ENCODE measurements around the gene TAAR8.
"Not testable (repeated sequence)": the region's sequence is repeated elsewhere in the genome, so short reads cannot be mapped to it uniquely, and the experiment has no call there.

TAAR8 gene

DNA sequence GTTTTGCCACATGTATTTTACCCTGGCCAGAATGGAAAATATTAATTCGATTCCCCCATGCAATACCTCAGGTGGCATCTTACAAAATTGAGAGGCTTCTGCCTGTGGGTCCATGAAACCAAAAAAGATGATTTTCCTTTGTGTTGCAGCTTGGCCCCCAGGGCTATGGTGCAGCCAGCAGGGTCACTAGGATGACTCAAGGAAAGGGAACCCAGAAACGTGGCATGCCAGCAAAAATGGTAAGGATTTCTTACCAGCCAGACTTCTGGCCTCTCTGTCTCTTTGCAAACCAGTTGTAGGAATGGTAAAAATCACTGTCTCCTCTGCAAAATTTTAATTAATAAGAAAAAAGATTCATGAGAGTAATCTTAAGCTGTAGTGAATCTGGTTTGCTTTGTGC lies 26.0 kb upstream of the TAAR8 start:
- DNase-seq: no peak
- H3K27ac Mint-ChIP-seq: no peak overlapping the region
- peaks cover 37% of the 10 kb centered on the region for H3K27me3 Mint-ChIP-seq
- H3K36me3 Mint-ChIP-seq (ENCODE audit: low read depth): no peaks in the 10 kb centered on the region
- no peak overlapping the region for H3K4me3 Mint-ChIP-seq
- H3K4me1 Mint-ChIP-seq (ENCODE audit: low read depth): peaks cover 3% of the 10 kb centered on the region
- no peaks in the 10 kb centered on the region for H3K9me3 Mint-ChIP-seq

DNA sequence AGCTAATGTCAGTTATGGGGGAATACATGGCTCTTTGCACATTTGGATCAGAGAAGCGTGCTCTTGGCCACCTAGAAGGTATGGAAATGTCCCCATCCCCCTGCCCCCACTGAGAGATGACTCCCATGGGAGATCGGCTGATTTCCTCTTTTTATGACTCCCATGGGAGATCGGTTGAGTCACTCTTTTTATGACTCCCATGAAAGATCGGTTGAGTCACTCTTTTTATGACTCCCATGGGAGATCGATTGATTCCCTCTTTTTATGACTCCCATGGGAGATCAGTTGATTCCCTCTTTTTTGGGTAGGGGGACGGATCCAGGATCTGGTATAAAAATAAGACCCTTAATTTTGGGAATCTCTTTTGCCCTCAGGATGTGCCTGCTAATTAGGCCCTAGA lies 24.7 kb upstream of the TAAR8 start:
- no peak overlapping the region for H3K27ac Mint-ChIP-seq
- DNase-seq: no peak
- H3K36me3 Mint-ChIP-seq (ENCODE audit: low read depth): no peaks in the 10 kb centered on the region

DNA sequence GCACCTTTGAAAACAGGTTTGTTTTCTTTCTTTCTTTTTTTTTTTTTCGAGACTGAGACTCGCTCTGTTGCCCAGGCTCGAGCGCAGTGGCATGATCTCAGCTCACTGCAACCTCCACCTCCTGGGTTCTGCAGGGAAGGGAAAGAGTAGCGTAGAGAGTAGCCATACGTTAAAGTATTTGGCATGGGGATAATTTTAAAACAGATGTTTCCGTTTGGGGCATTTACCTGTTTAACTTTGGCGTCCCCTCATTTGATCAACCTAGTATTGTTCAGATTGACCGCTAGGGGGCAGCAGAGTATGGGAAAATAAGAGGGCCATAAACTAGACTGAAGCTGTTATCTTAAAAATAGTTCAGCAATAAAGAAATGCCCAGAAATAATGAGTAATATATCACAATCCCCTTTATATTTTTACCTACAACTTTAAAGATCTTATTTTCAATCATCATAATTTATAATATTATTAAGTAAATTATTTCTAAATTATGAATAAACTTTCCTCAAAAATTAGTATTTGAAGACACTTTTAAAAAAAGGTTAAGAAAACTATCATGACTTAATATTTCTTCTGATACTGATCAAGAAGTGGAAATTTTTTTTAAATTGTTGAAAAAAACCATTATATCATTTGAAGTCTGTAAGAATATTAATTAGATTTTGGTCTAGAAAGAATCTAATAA lies 22.0 kb upstream of the TAAR8 start:
- H3K4me3 Mint-ChIP-seq: no peak overlapping the region
- H3K27ac Mint-ChIP-seq: no peak overlapping the region
- H3K27me3 Mint-ChIP-seq: peaks cover 14% of the 10 kb centered on the region
- peak; percentile 38 for DNase-seq
- H3K36me3 Mint-ChIP-seq (ENCODE audit: low read depth): no peaks in the 10 kb centered on the region
- H3K9me3 Mint-ChIP-seq: no peaks in the 10 kb centered on the region
- peaks cover 3% of the 10 kb centered on the region for H3K4me1 Mint-ChIP-seq (ENCODE audit: low read depth)

More for the DNA sequence above, 24.7 kb upstream of the TAAR8 start:
- no peak overlapping the region for H3K4me3 Mint-ChIP-seq
- H3K4me1 Mint-ChIP-seq (ENCODE audit: low read depth): peaks cover 3% of the 10 kb centered on the region
- peaks cover 34% of the 10 kb centered on the region for H3K27me3 Mint-ChIP-seq
- no peaks in the 10 kb centered on the region for H3K9me3 Mint-ChIP-seq

DNA sequence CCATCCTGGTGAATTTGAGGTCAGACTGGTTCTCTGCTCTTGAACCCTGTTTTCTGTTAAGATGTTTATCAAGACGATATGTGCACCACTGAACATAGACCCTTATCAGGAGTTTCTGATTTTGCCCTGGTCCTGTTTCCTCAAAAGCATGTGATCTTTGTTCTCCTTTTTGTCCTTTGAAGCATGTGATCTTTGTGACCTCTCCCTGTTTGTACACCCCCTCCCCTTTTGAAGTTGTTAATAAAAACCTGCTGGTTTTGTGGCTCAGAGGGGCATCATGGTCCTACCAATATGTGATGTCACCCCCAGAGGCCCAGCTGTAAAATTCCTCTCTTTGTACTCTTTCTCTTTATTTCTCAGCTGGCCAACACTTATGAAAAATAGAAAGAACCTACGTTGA lies 17.9 kb upstream of the TAAR8 start:
- not testable (repeated sequence) for H3K36me3 Mint-ChIP-seq (ENCODE audit: low read depth); H3K27ac Mint-ChIP-seq

DNA sequence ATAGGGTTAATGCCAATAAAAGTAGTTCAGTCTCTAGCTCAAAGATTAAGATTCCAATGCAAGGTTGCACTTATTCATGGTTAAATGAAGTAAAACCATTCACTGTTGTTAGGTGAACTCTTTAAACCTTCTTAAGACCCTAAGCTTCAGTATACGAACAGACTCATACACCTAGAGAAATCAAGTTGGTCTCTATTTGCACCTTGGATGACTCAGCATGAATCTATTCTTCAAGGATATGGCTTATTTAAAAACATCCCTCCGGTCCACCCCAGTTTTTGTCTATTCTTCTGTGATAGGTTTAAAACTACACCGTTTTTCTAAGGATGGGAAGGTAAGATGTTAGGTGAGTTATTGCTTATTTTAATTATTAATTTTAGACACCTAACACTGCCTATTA lies 15.3 kb upstream of the TAAR8 start:
- Mint-ChIP-seq H3K4me1 (ENCODE audit: low read depth) (no peaks in the 10 kb centered on the region), H3K36me3 (ENCODE audit: low read depth) (no peaks in the 10 kb centered on the region), H3K27ac (no peak overlapping the region), H3K9me3 (no peaks in the 10 kb centered on the region), H3K4me3 (no peak overlapping the region), H3K27me3 (peaks cover 23% of the 10 kb centered on the region)
- no peak for DNase-seq

More for the DNA sequence above, 17.9 kb upstream of the TAAR8 start:
- not testable (repeated sequence) for DNase-seq; H3K9me3 Mint-ChIP-seq; H3K4me3 Mint-ChIP-seq; H3K4me1 Mint-ChIP-seq (ENCODE audit: low read depth)
- H3K27me3 Mint-ChIP-seq: peaks cover 13% of the 10 kb centered on the region

DNA sequence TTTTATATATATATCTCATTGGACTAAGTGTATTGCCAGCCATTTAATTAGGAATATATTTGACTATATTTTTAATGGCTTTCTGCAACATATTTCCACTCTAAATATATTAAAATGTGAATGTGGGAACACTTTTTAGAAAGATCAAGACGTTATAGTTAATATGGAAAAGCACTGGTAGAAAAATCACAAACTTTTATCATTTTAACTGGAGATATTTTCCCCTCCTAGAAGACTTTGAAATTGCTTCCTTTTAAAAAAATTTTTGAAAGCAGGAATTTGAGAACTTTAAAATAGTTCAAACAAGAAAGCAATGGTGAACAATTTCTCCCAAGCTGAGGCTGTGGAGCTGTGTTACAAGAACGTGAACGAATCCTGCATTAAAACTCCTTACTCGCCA lies 14.5 kb upstream of the TAAR8 start, which contains the start of gene TAAR9:
TAAR9 (plus strand) TSS at position 301 of the 400 bp plus-strand sequence; CDS start at position 314, 13 bp downstream.
- H3K4me3 Mint-ChIP-seq: no peak within 1 kb of the TSS
- no peak within 1 kb of the TSS for H3K27ac Mint-ChIP-seq
- no peak for DNase-seq
- peaks cover 23% of the 10 kb centered on the region for H3K27me3 Mint-ChIP-seq
- no peaks in the 10 kb centered on the region for H3K9me3 Mint-ChIP-seq
- H3K4me1 Mint-ChIP-seq (ENCODE audit: low read depth): no peaks in the 10 kb centered on the region
- H3K36me3 Mint-ChIP-seq (ENCODE audit: low read depth): no peaks in the 10 kb centered on the region

DNA sequence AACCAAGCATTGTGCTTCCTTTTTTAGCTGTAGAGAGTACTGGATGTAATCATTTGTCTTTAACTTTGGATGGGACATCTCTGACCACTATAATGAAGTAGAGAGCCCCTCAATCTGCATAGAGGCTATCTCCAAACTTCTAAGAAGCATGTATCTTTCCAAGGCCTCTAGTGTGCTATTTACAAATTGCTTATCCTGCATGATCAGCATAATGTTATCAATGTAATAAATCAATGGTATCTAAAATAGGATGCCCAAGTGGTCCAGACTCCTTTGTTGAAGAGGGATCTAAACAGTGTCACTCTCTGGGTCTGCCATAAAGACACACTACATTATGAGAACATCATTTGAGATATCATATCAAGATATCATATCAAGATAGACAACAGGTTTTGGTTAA lies 7.6 kb upstream of the TAAR8 start:
- Mint-ChIP-seq H3K36me3 (ENCODE audit: low read depth) (no peaks in the 10 kb centered on the region), H3K9me3 (no peaks in the 10 kb centered on the region), H3K4me1 (ENCODE audit: low read depth) (no peaks in the 10 kb centered on the region), H3K27me3 (peaks cover 29% of the 10 kb centered on the region), H3K27ac (no peak overlapping the region), H3K4me3 (no peak overlapping the region)
- DNase-seq: no peak

DNA sequence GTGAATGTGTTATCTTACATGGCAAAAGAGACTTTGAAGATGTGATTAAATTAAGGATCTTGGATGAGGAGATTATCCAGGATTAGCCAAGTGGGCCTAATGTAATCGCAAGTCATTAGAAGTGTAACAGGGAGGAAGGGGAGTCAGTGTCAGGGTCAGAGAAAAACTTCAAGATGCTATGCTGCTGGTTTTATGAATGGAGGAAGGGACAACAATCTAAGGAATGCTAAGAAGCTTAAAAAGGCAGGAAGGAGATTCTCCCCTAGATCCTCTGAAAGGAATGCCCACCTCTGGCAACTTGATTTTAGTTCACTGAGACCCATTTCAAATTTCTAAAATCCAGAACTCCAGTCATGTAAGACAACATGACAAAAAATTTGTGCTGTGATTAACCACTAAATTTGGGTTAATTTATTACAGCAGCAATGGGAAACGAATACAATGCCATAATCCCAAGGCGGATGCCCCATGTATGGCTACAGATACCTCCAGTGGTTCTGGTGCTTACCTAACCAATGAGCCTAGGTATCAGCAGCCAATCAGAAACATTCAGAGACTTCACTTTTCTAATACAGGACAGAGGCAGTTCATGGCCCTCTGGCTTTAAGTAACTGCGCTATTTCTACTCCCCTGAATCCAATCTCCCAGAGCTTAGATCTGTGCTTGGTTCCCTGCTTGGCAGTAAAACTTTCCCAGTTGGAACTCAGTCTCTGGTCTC lies 3.6 kb upstream of the TAAR8 start:
- Mint-ChIP-seq H3K27ac (no peak overlapping the region), H3K4me1 (ENCODE audit: low read depth) (no peaks in the 10 kb centered on the region), H3K4me3 (no peak overlapping the region), H3K36me3 (ENCODE audit: low read depth) (no peaks in the 10 kb centered on the region), H3K27me3 (peaks cover 26% of the 10 kb centered on the region), H3K9me3 (no peaks in the 10 kb centered on the region)
- no peak for DNase-seq

DNA sequence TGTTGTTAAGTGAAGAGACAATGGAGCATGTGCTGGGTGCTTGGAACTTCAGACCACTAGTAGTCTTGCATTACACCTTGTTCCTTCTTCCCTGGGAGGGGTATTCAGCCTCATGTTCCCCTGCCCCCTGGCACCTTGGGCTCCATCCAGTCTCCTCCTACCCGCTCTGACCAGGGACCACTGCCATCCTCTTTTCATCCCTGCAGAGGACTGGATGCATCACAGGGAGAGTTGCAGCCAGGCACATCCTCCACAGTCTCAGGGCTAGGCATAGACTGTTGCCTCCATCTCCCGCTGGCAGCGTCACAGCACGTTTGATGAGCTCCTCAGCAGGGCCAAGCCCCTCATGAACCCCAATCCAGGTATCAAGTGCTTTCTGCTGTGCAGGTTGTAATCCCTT lies 1.3 kb upstream of the TAAR8 start:
- no peaks in the 10 kb centered on the region for H3K4me1 Mint-ChIP-seq (ENCODE audit: low read depth)
- no peak overlapping the region for H3K4me3 Mint-ChIP-seq
- no peaks in the 10 kb centered on the region for H3K36me3 Mint-ChIP-seq (ENCODE audit: low read depth)
- peaks cover 30% of the 10 kb centered on the region for H3K27me3 Mint-ChIP-seq
- H3K27ac Mint-ChIP-seq: no peak overlapping the region
- no peaks in the 10 kb centered on the region for H3K9me3 Mint-ChIP-seq
- DNase-seq: no peak

DNA sequence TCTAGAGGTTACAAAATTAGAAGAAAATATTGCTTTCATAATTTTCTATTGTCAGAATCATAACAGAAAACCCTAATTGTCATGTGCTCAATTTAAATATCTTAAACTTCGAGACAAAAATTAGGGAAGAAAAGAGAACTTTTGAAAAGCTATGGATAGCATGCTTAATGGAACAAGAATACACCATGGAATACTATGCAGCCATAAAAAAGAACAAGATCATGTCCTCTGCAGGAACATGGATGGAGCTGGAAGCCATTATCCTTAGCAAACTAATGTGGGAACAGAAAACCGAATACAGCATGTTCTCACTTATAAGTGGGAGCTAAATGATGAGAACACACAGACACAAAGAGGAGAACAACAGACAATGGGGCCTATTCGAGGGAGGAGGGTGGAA lies 7.6 kb downstream of the TAAR8 start:
- H3K27me3 Mint-ChIP-seq: peaks cover 37% of the 10 kb centered on the region
- not testable (repeated sequence) for H3K9me3 Mint-ChIP-seq

DNA sequence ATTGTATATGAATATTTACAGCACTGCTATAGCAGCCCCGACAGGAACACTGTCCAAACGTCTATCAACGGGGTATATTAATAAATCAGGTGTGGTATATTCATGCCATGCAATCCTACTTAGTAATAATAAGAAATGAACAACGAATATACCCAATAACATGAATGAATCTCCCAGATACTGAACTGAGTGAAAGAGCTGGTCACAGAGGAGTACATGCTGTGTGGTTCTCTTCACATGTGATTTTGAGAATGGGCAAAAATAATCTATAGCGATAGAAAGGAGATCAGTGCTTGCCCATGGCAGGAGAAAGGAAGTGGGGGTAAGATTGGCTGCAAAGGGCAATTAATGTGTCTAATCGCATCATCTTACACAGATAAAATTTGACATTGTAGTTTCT lies 13.9 kb downstream of the TAAR8 start:
- Mint-ChIP-seq H3K36me3 (ENCODE audit: low read depth) (no peaks in the 10 kb centered on the region), H3K9me3 (no peaks in the 10 kb centered on the region), H3K27ac (no peak overlapping the region), H3K27me3 (peaks cover 25% of the 10 kb centered on the region), H3K4me1 (ENCODE audit: low read depth) (no peaks in the 10 kb centered on the region), H3K4me3 (no peak overlapping the region)
- DNase-seq: no peak

More for the DNA sequence above, 7.6 kb downstream of the TAAR8 start:
- H3K4me1 Mint-ChIP-seq (ENCODE audit: low read depth); H3K27ac Mint-ChIP-seq; H3K36me3 Mint-ChIP-seq (ENCODE audit: low read depth); H3K4me3 Mint-ChIP-seq; DNase-seq: not testable (repeated sequence)

DNA sequence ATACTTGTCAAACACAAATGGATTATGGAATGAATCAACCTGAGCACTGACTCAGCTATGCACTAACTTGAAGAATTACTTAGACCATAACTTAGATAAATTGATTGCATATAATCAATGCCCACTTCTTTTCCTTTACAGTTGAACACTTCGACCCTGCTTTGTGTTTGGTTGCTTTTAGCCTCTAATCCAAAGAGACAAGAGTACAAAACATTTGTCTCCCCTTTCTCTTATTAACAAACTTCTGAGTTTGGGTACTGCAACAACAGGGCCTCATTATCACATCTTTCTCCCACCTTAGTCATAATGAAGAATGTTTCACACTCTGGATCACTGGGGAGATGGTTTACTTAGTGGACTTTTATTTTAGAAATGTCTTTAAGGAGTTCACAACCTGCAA lies 15.1 kb downstream of the TAAR8 start:
- no peaks in the 10 kb centered on the region for H3K36me3 Mint-ChIP-seq (ENCODE audit: low read depth)
- no peak for DNase-seq
- H3K9me3 Mint-ChIP-seq: no peaks in the 10 kb centered on the region
- no peak overlapping the region for H3K4me3 Mint-ChIP-seq
- no peak overlapping the region for H3K27ac Mint-ChIP-seq
- H3K27me3 Mint-ChIP-seq: peaks cover 33% of the 10 kb centered on the region
- H3K4me1 Mint-ChIP-seq (ENCODE audit: low read depth): no peaks in the 10 kb centered on the region

DNA sequence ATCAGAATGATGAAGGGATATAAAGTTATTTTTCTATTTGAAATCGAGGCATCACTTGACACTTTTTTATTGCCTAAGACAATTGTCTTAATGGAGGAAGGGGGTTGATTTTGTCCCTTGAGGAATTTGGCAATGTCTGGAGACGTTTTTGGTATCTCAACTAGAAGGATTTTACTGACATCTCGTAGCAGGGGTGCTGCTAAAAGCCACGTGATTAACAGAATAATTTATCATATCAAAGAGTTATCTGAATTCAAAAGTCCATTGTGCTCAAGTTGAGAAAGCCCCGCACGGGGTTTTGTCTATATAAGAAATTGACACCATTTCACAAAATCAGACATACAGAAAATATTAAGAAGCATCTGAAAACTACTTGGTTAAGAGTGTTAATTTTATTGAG lies 16.1 kb downstream of the TAAR8 start:
- H3K27ac Mint-ChIP-seq: no peak overlapping the region
- peaks cover 38% of the 10 kb centered on the region for H3K27me3 Mint-ChIP-seq
- H3K36me3 Mint-ChIP-seq (ENCODE audit: low read depth): no peaks in the 10 kb centered on the region
- H3K9me3 Mint-ChIP-seq: no peaks in the 10 kb centered on the region
- no peak for DNase-seq
- H3K4me1 Mint-ChIP-seq (ENCODE audit: low read depth): no peaks in the 10 kb centered on the region
- H3K4me3 Mint-ChIP-seq: no peak overlapping the region

DNA sequence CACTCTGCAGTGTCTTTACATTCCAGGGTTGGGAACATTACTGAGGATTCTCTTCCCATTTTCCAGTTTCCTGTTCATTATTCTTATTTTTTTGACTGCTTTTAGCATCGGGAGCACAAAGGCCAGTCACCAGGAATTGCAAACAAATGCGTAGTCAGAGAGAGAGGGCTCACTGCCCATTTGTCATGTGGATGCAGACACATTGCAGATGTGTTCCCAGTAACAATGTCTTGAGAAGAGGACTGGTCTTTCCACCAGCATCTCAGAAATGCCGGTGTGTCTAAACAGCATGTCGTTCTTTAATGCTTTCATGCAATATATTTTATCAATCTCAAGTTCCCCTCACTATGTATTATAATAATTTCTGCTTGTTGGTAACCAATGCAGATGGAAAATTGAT lies 16.7 kb downstream of the TAAR8 start:
- H3K9me3 Mint-ChIP-seq: no peaks in the 10 kb centered on the region
- no peak overlapping the region for H3K4me3 Mint-ChIP-seq
- no peak for DNase-seq
- no peak overlapping the region for H3K27ac Mint-ChIP-seq
- no peaks in the 10 kb centered on the region for H3K36me3 Mint-ChIP-seq (ENCODE audit: low read depth)
- H3K4me1 Mint-ChIP-seq (ENCODE audit: low read depth): no peaks in the 10 kb centered on the region
- peaks cover 36% of the 10 kb centered on the region for H3K27me3 Mint-ChIP-seq

DNA sequence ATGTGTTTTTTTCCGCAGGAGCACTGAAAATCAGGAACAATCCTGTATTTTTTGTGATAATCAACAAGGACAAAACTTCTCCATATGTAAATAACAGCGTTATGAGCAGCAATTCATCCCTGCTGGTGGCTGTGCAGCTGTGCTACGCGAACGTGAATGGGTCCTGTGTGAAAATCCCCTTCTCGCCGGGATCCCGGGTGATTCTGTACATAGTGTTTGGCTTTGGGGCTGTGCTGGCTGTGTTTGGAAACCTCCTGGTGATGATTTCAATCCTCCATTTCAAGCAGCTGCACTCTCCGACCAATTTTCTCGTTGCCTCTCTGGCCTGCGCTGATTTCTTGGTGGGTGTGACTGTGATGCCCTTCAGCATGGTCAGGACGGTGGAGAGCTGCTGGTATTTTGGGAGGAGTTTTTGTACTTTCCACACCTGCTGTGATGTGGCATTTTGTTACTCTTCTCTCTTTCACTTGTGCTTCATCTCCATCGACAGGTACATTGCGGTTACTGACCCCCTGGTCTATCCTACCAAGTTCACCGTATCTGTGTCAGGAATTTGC lies 17.8 kb downstream of the TAAR8 start, which contains the start of gene TAAR6:
TAAR6 (plus strand) TSS at position 102 of the 557 bp plus-strand sequence; CDS start at position 102, 0 bp downstream.
- no peak for DNase-seq
- no peaks in the 10 kb centered on the region for H3K36me3 Mint-ChIP-seq (ENCODE audit: low read depth)
- no peak within 1 kb of the TSS for H3K4me3 Mint-ChIP-seq
- H3K27me3 Mint-ChIP-seq: peaks cover 34% of the 10 kb centered on the region
- H3K9me3 Mint-ChIP-seq: no peaks in the 10 kb centered on the region
- H3K27ac Mint-ChIP-seq: no peak within 1 kb of the TSS
- H3K4me1 Mint-ChIP-seq (ENCODE audit: low read depth): no peaks in the 10 kb centered on the region
